ENCODE results near the gene PARP16.

Gene PARP16

GRCh38 chr15:65307978-65308377 is 21.3 kb upstream of the PARP16 start:
- no peak overlapping the region for H3K4me3 ChIP-seq (ENCODE audit: low read depth, low read length)
- H2AFZ ChIP-seq (ENCODE audit: insufficient read depth, low read length, poor library complexity): no peak overlapping the region
- peaks cover 3 to 4% of the 10 kb centered on the region in 2 experiments for H3K4me1 ChIP-seq (ENCODE audit: control insufficient read depth in 1 of 2, insufficient read depth in 2 of 2, low read length in 2 of 2)
- no peak for DNase-seq
- no peak overlapping the region for H3K9ac ChIP-seq (ENCODE audit: low read length)
- no peak overlapping the region for H3K14ac ChIP-seq (ENCODE audit: low read length)
- H2AK5ac ChIP-seq (ENCODE audit: low read length): no peak overlapping the region
- H3K23ac ChIP-seq (ENCODE audit: low read length): no peak overlapping the region
- no peak overlapping the region for H3K18ac ChIP-seq (ENCODE audit: low read length)
- no CpG with 5 or more reads among the region's 6 CpGs for WGBS (ENCODE audit: extremely low coverage, insufficient coverage, insufficient read length)
- H4K91ac ChIP-seq (ENCODE audit: low read depth, low read length): no peak overlapping the region
- peaks cover 9% of the 10 kb centered on the region for H3K79me1 ChIP-seq (ENCODE audit: low read length)
- H2BK5ac ChIP-seq (ENCODE audit: low read depth, low read length, poor library complexity): no peak overlapping the region
- H3K79me2 ChIP-seq (ENCODE audit: control insufficient read depth, insufficient read depth, low read length, poor library complexity): no peaks in the 10 kb centered on the region
- no peak overlapping the region for H2BK12ac ChIP-seq (ENCODE audit: low read length)
- H3K4ac ChIP-seq (ENCODE audit: low read depth, low read length): no peak overlapping the region
- H3K27ac ChIP-seq (ENCODE audit: low read depth, low read length): no peak overlapping the region
- no peaks in the 10 kb centered on the region for H3K27me3 ChIP-seq (ENCODE audit: insufficient read depth, low read length)
- no peak overlapping the region for H3K4me2 ChIP-seq (ENCODE audit: low read length)
- H3K36me3 ChIP-seq (ENCODE audit: control insufficient read depth in 1 of 2, insufficient read depth in 2 of 2, low read length in 2 of 2): no peaks in the 10 kb centered on the region
- no peak overlapping the region for H4K8ac ChIP-seq (ENCODE audit: low read depth, low read length)
- H3K9me3 ChIP-seq (ENCODE audit: insufficient read depth, low read depth, low read length): peaks cover 2% of the 10 kb centered on the region
- no peak overlapping the region for H4K12ac ChIP-seq (ENCODE audit: low read depth, low read length)
- no peak overlapping the region for H2BK120ac ChIP-seq (ENCODE audit: insufficient read depth, low read length, poor library complexity)

GRCh38 chr15:65306551-65306950 is 19.9 kb upstream of the PARP16 start:
- H3K79me1 ChIP-seq (ENCODE audit: low read length): peaks cover 9% of the 10 kb centered on the region
- H3K14ac ChIP-seq (ENCODE audit: low read length): no peak overlapping the region
- no peaks in the 10 kb centered on the region for H3K79me2 ChIP-seq (ENCODE audit: control insufficient read depth, insufficient read depth, low read length, poor library complexity)
- DNase-seq: no peak
- H2AFZ ChIP-seq (ENCODE audit: insufficient read depth, low read length, poor library complexity): no peak overlapping the region
- no peak overlapping the region for H4K8ac ChIP-seq (ENCODE audit: low read depth, low read length)
- H3K36me3 ChIP-seq (ENCODE audit: control insufficient read depth in 1 of 2, insufficient read depth in 2 of 2, low read length in 2 of 2): no peaks in the 10 kb centered on the region
- no peak overlapping the region for H2BK120ac ChIP-seq (ENCODE audit: insufficient read depth, low read length, poor library complexity)
- no peak overlapping the region for H3K4me2 ChIP-seq (ENCODE audit: low read length)
- H3K9ac ChIP-seq (ENCODE audit: low read length): no peak overlapping the region
- no peak overlapping the region for H3K4me3 ChIP-seq (ENCODE audit: low read depth, low read length)
- H3K18ac ChIP-seq (ENCODE audit: low read length): no peak overlapping the region
- H3K23ac ChIP-seq (ENCODE audit: low read length): no peak overlapping the region
- no peak overlapping the region for H4K12ac ChIP-seq (ENCODE audit: low read depth, low read length)
- no peak overlapping the region for H4K91ac ChIP-seq (ENCODE audit: low read depth, low read length)
- peaks cover 3 to 4% of the 10 kb centered on the region in 2 experiments for H3K4me1 ChIP-seq (ENCODE audit: control insufficient read depth in 1 of 2, insufficient read depth in 2 of 2, low read length in 2 of 2)
- H2AK5ac ChIP-seq (ENCODE audit: low read length): no peak overlapping the region
- H3K4ac ChIP-seq (ENCODE audit: low read depth, low read length): no peak overlapping the region
- no peaks in the 10 kb centered on the region for H3K9me3 ChIP-seq (ENCODE audit: insufficient read depth, low read depth, low read length)
- no peak overlapping the region for H2BK5ac ChIP-seq (ENCODE audit: low read depth, low read length, poor library complexity)
- no peak overlapping the region for H3K27ac ChIP-seq (ENCODE audit: low read depth, low read length)
- no peak overlapping the region for H2BK12ac ChIP-seq (ENCODE audit: low read length)
- no peaks in the 10 kb centered on the region for H3K27me3 ChIP-seq (ENCODE audit: insufficient read depth, low read length)

GRCh38 chr15:65305776-65306175 is 19.1 kb upstream of the PARP16 start:
- H2BK5ac ChIP-seq (ENCODE audit: low read depth, low read length, poor library complexity): no peak overlapping the region
- WGBS (ENCODE audit: extremely low coverage, insufficient coverage, insufficient read length): no CpG with 5 or more reads among the region's 3 CpGs
- H2AK5ac ChIP-seq (ENCODE audit: low read length): no peak overlapping the region

DNA sequence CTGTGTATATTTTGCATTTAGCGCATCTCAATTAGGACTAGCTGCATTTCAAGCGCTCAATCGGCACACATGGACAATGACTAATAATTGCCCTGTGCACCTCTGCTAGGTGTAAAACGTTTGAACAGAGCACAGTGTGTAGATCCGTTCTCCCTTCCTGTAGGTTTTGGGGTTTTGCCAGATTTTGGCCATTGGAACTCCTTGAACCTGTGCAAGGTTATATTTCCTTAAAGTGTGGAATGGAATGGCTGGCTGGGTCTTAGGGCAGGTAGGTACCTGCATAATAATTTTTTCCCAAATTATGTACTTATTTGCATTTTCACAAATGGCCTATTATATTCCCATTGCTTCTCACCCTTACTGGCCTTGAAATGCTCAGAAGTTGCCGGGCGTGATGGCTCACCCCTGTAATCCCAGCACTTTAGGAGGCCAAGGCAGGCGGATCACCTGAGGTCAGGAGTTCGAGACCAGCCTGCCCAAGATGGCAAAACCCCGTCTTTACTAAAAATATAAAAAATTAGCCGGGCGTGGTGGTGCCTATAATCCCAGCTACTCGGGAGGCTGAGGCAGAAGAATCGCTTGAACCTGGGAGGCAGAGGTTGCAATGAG is 18.6 kb upstream of the PARP16 start:
- H3K9ac ChIP-seq (ENCODE audit: low read length): no peak overlapping the region
- H3K27ac ChIP-seq (ENCODE audit: low read depth, low read length): no peak overlapping the region
- no CpG with 5 or more reads among the region's 14 CpGs for WGBS (ENCODE audit: extremely low coverage, insufficient coverage, insufficient read length)
- H2BK120ac ChIP-seq (ENCODE audit: insufficient read depth, low read length, poor library complexity): no peak overlapping the region
- no peak overlapping the region for H2BK12ac ChIP-seq (ENCODE audit: low read length)
- H3K14ac ChIP-seq (ENCODE audit: low read length): no peak overlapping the region
- H3K4me1 ChIP-seq (ENCODE audit: control insufficient read depth in 1 of 2, insufficient read depth in 2 of 2, low read length in 2 of 2): peaks cover 3 to 4% of the 10 kb centered on the region in 2 experiments
- no peak overlapping the region for H2AK5ac ChIP-seq (ENCODE audit: low read length)
- H3K18ac ChIP-seq (ENCODE audit: low read length): no peak overlapping the region
- H3K79me1 ChIP-seq (ENCODE audit: low read length): peaks cover 9% of the 10 kb centered on the region
- no peaks in the 10 kb centered on the region for H3K27me3 ChIP-seq (ENCODE audit: insufficient read depth, low read length)
- no peak for DNase-seq
- no peaks in the 10 kb centered on the region for H3K9me3 ChIP-seq (ENCODE audit: insufficient read depth, low read depth, low read length)
- H2AFZ ChIP-seq (ENCODE audit: insufficient read depth, low read length, poor library complexity): no peak overlapping the region
- H3K36me3 ChIP-seq (ENCODE audit: control insufficient read depth in 1 of 2, insufficient read depth in 2 of 2, low read length in 2 of 2): no peaks in the 10 kb centered on the region
- no peak overlapping the region for H4K8ac ChIP-seq (ENCODE audit: low read depth, low read length)
- H3K4me2 ChIP-seq (ENCODE audit: low read length): no peak overlapping the region
- no peak overlapping the region for H3K23ac ChIP-seq (ENCODE audit: low read length)
- H2BK5ac ChIP-seq (ENCODE audit: low read depth, low read length, poor library complexity): no peak overlapping the region
- no peak overlapping the region for H3K4me3 ChIP-seq (ENCODE audit: low read depth, low read length)
- no peak overlapping the region for H3K4ac ChIP-seq (ENCODE audit: low read depth, low read length)
- H3K79me2 ChIP-seq (ENCODE audit: control insufficient read depth, insufficient read depth, low read length, poor library complexity): no peaks in the 10 kb centered on the region
- no peak overlapping the region for H4K12ac ChIP-seq (ENCODE audit: low read depth, low read length)
- no peak overlapping the region for H4K91ac ChIP-seq (ENCODE audit: low read depth, low read length)

More at GRCh38 chr15:65305776-65306175, 19.1 kb upstream of the PARP16 start:
- Histone ChIP-seq H3K79me1 (ENCODE audit: low read length) (peaks cover 9% of the 10 kb centered on the region), H3K27ac (ENCODE audit: low read depth, low read length) (no peak overlapping the region), H3K9ac (ENCODE audit: low read length) (no peak overlapping the region), H4K91ac (ENCODE audit: low read depth, low read length) (no peak overlapping the region), H3K4me3 (ENCODE audit: low read depth, low read length) (no peak overlapping the region), H2BK12ac (ENCODE audit: low read length) (no peak overlapping the region), H3K23ac (ENCODE audit: low read length) (no peak overlapping the region), H3K27me3 (ENCODE audit: insufficient read depth, low read length) (no peaks in the 10 kb centered on the region), H3K14ac (ENCODE audit: low read length) (no peak overlapping the region), H3K9me3 (ENCODE audit: insufficient read depth, low read depth, low read length) (no peaks in the 10 kb centered on the region), H3K4ac (ENCODE audit: low read depth, low read length) (no peak overlapping the region), H3K4me2 (ENCODE audit: low read length) (no peak overlapping the region), H4K12ac (ENCODE audit: low read depth, low read length) (no peak overlapping the region), H3K4me1 (ENCODE audit: control insufficient read depth in 1 of 2, insufficient read depth in 2 of 2, low read length in 2 of 2) (peaks cover 3 to 4% of the 10 kb centered on the region in 2 experiments), H3K79me2 (ENCODE audit: control insufficient read depth, insufficient read depth, low read length, poor library complexity) (no peaks in the 10 kb centered on the region), H2AFZ (ENCODE audit: insufficient read depth, low read length, poor library complexity) (no peak overlapping the region), H3K18ac (ENCODE audit: low read length) (no peak overlapping the region), H4K8ac (ENCODE audit: low read depth, low read length) (no peak overlapping the region), H3K36me3 (ENCODE audit: control insufficient read depth in 1 of 2, insufficient read depth in 2 of 2, low read length in 2 of 2) (no peaks in the 10 kb centered on the region), H2BK120ac (ENCODE audit: insufficient read depth, low read length, poor library complexity) (no peak overlapping the region)
- no peak for DNase-seq
